GM18861 (cell line): ENCODE data around the gene MYLK4.

ENCODE experiments used
- ATAC-seq: cut with Tn5 transposase; IDR thresholded peaks from one replicate; pipeline ENCODE4 v1.9.1; 2021; ENCODE audit not compliant: unreplicated experiment

Gene MYLK4

GRCh38 chr6:2708456-2708855 lies 42.3 kb downstream of the MYLK4 start:
- no peak for ATAC-seq

GRCh38 chr6:2706558-2706957 lies 44.2 kb downstream of the MYLK4 start:
- no peak for ATAC-seq

GRCh38 chr6:2705256-2705655 lies 45.5 kb downstream of the MYLK4 start:
- ATAC-seq: no peak

GRCh38 chr6:2697291-2697690 lies 53.4 kb downstream of the MYLK4 start:
- ATAC-seq: no peak

GRCh38 chr6:2695454-2696095 lies 55.1 kb downstream of the MYLK4 start:
- ATAC-seq: no peak

GRCh38 chr6:2693231-2693630 lies 57.5 kb downstream of the MYLK4 start:
- ATAC-seq: no peak

- no peak for ATAC-seq
Observed at GRCh38 chr6:2688401-2689064, 62.2 kb downstream of the MYLK4 start.

GRCh38 chr6:2687456-2687855 lies 63.3 kb downstream of the MYLK4 start:
- no peak for ATAC-seq

- no peak for ATAC-seq
Observed at GRCh38 chr6:2686515-2686914, 64.2 kb downstream of the MYLK4 start.

- no peak for ATAC-seq
Observed at GRCh38 chr6:2684766-2685754, 65.7 kb downstream of the MYLK4 start.

GRCh38 chr6:2684103-2684749 lies 66.5 kb downstream of the MYLK4 start:
- no peak for ATAC-seq

- no peak for ATAC-seq
Observed at GRCh38 chr6:2680264-2680922, 70.3 kb downstream of the MYLK4 start.

- ATAC-seq: no peak
Observed at GRCh38 chr6:2677080-2677593, 73.6 kb downstream of the MYLK4 start.

GRCh38 chr6:2676048-2676447 lies 74.7 kb downstream of the MYLK4 start:
- ATAC-seq: no peak

GRCh38 chr6:2674857-2675256 lies 75.9 kb downstream of the MYLK4 start:
- ATAC-seq: no peak

GRCh38 chr6:2669067-2669700 lies 81.5 kb downstream of the MYLK4 start:
- ATAC-seq: no peak

- ATAC-seq: no peak
Observed at GRCh38 chr6:2667617-2668016, 83.1 kb downstream of the MYLK4 start.

GRCh38 chr6:2666906-2667575 lies 83.7 kb downstream of the MYLK4 start:
- no peak for ATAC-seq
